ENCODE results near the gene COL6A1.
"Not testable (repeated sequence)": the region's sequence is repeated elsewhere in the genome, so short reads cannot be mapped to it uniquely, and the experiment has no call there.

Gene COL6A1

DNA sequence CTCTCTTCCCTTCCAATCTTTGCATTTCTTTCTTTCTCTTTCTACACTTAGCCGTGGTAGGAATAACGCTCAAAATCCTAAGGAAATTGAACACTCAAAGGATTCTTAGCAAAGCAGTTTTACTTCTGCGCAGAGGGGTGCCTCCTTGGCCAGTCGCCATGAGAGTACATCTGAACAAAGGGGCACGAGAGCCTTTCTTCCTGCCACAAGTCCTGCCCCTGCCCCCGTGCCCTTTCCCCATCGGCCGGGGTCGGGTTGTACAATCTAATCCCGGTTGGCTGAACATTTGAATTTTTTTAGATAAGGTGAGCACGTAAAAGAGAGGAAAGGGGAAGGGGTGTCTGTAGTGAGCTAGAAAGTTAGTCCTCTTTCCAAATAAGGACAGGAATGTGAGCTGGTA is 28.6 kb upstream of the COL6A1 start:
- peaks cover 27% of the 10 kb centered on the region for H3K9me3 ChIP-seq (ENCODE audit: insufficient read depth, low read length)
- no peak for DNase-seq (ENCODE audit: low read depth, low spot score)
- H3K4me3 ChIP-seq (ENCODE audit: insufficient read length, low read depth): no peak overlapping the region
- no peaks in the 10 kb centered on the region for H3K36me3 ChIP-seq (ENCODE audit: insufficient read depth, insufficient read length, low read length)
- TF ChIP-seq YY1 (IDR thresholded peaks at IDR 0.05; ENCODE audit: insufficient read depth, insufficient read length) (no peak), SUZ12 (IDR thresholded peaks at IDR 0.05; ENCODE audit: extremely low read depth, insufficient read depth, insufficient read length) (no peak), ZNF274 (IDR thresholded peaks at IDR 0.05; ENCODE audit: low read depth, low read length) (no peak)
- no peak overlapping the region for H3K9ac ChIP-seq (ENCODE audit: insufficient read length, low read depth)
- no peaks in the 10 kb centered on the region for H3K27me3 ChIP-seq (ENCODE audit: insufficient read depth, insufficient read length)
- H3K4me1 ChIP-seq (ENCODE audit: insufficient read depth, insufficient read length): peaks cover 24% of the 10 kb centered on the region

DNA sequence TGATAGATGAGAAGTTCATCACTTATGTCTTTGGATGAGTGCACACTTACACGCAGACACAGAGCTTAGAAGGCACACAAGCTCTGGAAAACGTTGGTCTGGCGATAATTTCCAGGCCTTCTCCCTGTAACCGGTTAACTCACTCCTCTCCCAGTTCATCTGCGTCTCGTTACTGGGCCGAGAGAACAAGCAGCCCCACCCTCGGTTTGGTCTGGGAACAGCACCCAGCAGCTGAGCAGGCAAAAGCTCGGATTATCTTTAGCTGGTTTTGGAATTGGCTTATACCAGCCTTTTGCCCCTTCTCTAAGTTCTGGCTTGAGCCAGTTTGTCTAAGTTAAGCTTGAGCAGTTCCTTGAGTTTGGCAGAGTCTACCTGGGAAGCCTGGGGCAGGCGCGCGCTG is 27.3 kb upstream of the COL6A1 start:
- Histone ChIP-seq H3K9ac (ENCODE audit: insufficient read length, low read depth) (no peak overlapping the region), H3K9me3 (ENCODE audit: insufficient read depth, low read length) (peaks cover 30% of the 10 kb centered on the region), H3K4me3 (ENCODE audit: insufficient read length, low read depth) (no peak overlapping the region), H3K36me3 (ENCODE audit: insufficient read depth, insufficient read length, low read length) (no peaks in the 10 kb centered on the region), H3K27me3 (ENCODE audit: insufficient read depth, insufficient read length) (no peaks in the 10 kb centered on the region), H3K4me1 (ENCODE audit: insufficient read depth, insufficient read length) (peaks cover 19% of the 10 kb centered on the region)
- no peak for DNase-seq (ENCODE audit: low read depth, low spot score)
- TF ChIP-seq SUZ12 (IDR thresholded peaks at IDR 0.05; ENCODE audit: extremely low read depth, insufficient read depth, insufficient read length) (no peak), YY1 (IDR thresholded peaks at IDR 0.05; ENCODE audit: insufficient read depth, insufficient read length) (no peak), ZNF274 (IDR thresholded peaks at IDR 0.05; ENCODE audit: low read depth, low read length) (no peak)

DNA sequence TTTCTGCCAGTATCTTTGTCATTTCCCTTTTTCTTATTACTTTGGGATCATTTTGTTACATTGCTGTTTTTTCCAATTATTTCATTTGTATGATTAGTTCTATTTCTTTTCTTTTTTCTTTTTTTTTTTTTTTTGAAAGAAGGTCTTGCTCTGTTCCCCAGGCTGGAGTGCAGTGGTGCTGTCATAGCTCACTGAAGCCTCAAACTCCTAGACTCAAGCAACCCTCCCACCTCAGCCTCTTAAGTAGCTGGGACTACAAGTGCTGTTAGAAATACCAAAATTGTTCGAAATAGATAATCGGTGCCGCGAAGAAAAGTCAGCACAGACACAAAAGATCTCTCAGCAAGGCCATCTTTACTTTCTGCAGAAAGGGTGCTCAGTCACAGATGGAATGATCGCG is 26.6 kb upstream of the COL6A1 start:
- no peaks in the 10 kb centered on the region for H3K27me3 ChIP-seq (ENCODE audit: insufficient read depth, insufficient read length)

DNA sequence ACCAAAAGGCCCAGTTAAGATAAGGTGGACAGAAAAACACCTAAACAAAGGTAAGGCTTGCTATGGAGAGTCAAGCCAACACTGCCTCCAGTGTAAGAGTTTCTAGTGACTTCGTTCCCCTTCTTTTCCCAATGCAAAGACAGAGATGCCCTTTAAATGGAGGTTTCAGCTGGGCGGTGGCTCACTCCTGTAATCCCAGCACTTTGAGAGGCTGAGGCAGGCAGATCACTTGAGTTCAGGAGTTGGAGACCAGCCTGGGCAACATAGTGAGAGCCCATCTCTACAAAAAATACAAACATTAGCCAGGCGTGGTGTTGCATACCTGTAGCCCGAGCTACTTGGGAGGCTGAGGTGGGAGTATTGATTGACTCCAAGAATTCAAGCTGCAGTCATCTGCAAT is 24.0 kb upstream of the COL6A1 start:
- Histone ChIP-seq H3K36me3 (ENCODE audit: insufficient read depth, insufficient read length, low read length) (no peaks in the 10 kb centered on the region), H3K27me3 (ENCODE audit: insufficient read depth, insufficient read length) (no peaks in the 10 kb centered on the region), H3K9ac (ENCODE audit: insufficient read length, low read depth) (no peak overlapping the region), H3K4me3 (ENCODE audit: insufficient read length, low read depth) (no peak overlapping the region), H3K9me3 (ENCODE audit: insufficient read depth, low read length) (peaks cover 63% of the 10 kb centered on the region), H3K4me1 (ENCODE audit: insufficient read depth, insufficient read length) (no peaks in the 10 kb centered on the region)
- TF ChIP-seq ZNF274 (IDR thresholded peaks at IDR 0.05; ENCODE audit: low read depth, low read length): no peak
- no peak for DNase-seq (ENCODE audit: low read depth, low spot score)

More for the DNA sequence above, 26.6 kb upstream of the COL6A1 start:
- no peaks in the 10 kb centered on the region for H3K36me3 ChIP-seq (ENCODE audit: insufficient read depth, insufficient read length, low read length)
- no peak overlapping the region for H3K4me3 ChIP-seq (ENCODE audit: insufficient read length, low read depth)
- H3K4me1 ChIP-seq (ENCODE audit: insufficient read depth, insufficient read length): peaks cover 16% of the 10 kb centered on the region
- DNase-seq (ENCODE audit: low read depth, low spot score): no peak
- no peak overlapping the region for H3K9ac ChIP-seq (ENCODE audit: insufficient read length, low read depth)
- peaks cover 37% of the 10 kb centered on the region for H3K9me3 ChIP-seq (ENCODE audit: insufficient read depth, low read length)
- TF ChIP-seq ZNF274 (IDR thresholded peaks at IDR 0.05; ENCODE audit: low read depth, low read length): no peak
- no peak for TF ChIP-seq SUZ12 (IDR thresholded peaks at IDR 0.05; ENCODE audit: extremely low read depth, insufficient read depth, insufficient read length)

DNA sequence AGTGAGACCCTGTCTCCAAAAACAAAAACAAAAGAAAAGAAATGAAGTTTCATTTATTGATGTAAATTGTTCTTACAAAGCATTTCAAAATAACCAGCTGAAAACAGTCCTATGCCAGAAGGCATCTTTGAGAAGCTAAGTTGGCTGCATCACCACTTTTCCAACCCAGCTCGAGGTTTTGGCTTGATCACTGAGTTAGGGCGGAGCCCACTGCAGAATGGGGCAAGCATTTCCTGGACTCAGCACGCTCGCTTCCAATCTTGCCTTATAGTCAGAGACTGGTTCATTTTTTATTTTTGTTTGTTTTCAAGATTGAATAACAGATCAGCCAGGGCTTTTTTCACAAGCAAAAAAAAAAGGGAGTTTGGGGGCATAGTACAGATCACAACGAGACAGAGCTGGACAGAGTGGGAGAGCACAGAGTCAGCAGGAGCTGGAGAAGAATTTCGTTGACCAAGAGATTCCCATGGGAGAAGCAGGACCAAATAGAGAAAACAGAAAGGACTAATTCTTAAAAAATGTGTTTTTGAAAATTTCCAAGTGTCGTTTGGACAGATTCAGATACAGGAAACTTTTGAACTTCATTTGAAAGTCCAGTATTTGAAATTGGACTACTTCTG is 23.5 kb upstream of the COL6A1 start:
- no peaks in the 10 kb centered on the region for H3K36me3 ChIP-seq (ENCODE audit: insufficient read depth, insufficient read length, low read length)
- peaks cover 68% of the 10 kb centered on the region for H3K9me3 ChIP-seq (ENCODE audit: insufficient read depth, low read length)
- H3K27me3 ChIP-seq (ENCODE audit: insufficient read depth, insufficient read length): no peaks in the 10 kb centered on the region
- TF ChIP-seq ZNF274 (IDR thresholded peaks at IDR 0.05; ENCODE audit: low read depth, low read length): no peak
- TF ChIP-seq YY1 (IDR thresholded peaks at IDR 0.05; ENCODE audit: insufficient read depth, insufficient read length): no peak
- no peak for TF ChIP-seq SUZ12 (IDR thresholded peaks at IDR 0.05; ENCODE audit: extremely low read depth, insufficient read depth, insufficient read length)
- H3K4me3 ChIP-seq (ENCODE audit: insufficient read length, low read depth): no peak overlapping the region
- no peak for DNase-seq (ENCODE audit: low read depth, low spot score)
- H3K4me1 ChIP-seq (ENCODE audit: insufficient read depth, insufficient read length): no peaks in the 10 kb centered on the region
- H3K9ac ChIP-seq (ENCODE audit: insufficient read length, low read depth): no peak overlapping the region

DNA sequence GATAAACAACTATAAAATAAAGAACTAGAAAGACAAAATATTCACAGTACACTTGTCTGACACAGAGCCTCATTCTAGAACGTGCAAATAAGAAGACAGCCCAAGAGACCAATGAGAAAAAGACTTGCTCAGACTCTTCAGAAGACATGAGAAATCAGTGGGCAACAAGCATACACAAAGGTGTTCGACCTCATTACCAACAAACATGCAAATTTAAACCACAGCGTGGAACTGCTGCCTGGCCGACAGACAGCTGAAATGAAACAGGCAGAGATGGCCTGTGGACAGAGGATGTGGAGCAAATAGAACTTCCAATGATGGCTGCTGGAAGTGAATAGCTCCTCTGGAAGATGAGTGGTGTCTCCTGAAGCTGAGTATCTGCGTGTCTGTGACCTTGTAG is 22.4 kb upstream of the COL6A1 start:
- H3K4me3 ChIP-seq (ENCODE audit: insufficient read length, low read depth): no peak overlapping the region
- H3K27me3 ChIP-seq (ENCODE audit: insufficient read depth, insufficient read length): no peaks in the 10 kb centered on the region

DNA sequence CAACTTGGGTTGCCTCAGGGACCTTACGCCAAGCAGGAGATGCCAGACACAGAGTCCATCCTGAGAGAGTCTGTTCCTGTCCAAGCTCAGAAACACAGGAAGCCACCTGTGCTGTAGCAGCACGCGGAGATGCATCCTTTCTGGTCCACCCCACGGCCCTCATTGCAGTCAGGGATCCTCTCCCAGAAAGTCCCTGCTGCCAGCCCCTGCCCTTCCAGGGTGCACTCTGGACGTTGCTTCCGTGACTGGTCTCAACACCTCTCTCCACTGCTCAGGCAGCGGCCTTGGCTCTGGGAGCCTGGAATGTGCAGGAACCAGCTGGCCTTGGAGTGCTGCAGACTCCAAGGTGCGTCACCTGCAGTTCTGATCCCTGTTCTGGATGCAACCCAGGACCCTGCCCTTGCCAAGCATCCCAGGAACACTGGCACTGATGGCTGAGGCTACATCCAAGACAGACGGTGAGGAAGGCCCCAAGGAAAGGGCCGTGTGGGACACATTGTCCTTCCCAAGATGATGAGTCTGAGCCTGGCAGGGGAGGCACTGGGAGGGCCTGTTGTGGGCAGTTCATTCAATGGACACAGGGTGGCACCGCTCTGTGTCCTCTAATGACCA is 21.7 kb upstream of the COL6A1 start:
- no peak for DNase-seq (ENCODE audit: low read depth, low spot score)

More for the DNA sequence above, 22.4 kb upstream of the COL6A1 start:
- TF ChIP-seq YY1 (IDR thresholded peaks at IDR 0.05; ENCODE audit: insufficient read depth, insufficient read length) (no peak), ZNF274 (IDR thresholded peaks at IDR 0.05; ENCODE audit: low read depth, low read length) (no peak), SUZ12 (IDR thresholded peaks at IDR 0.05; ENCODE audit: extremely low read depth, insufficient read depth, insufficient read length) (no peak)
- DNase-seq (ENCODE audit: low read depth, low spot score): no peak
- H3K9ac ChIP-seq (ENCODE audit: insufficient read length, low read depth): no peak overlapping the region
- peaks cover 79% of the 10 kb centered on the region for H3K9me3 ChIP-seq (ENCODE audit: insufficient read depth, low read length)
- H3K4me1 ChIP-seq (ENCODE audit: insufficient read depth, insufficient read length): no peaks in the 10 kb centered on the region
- H3K36me3 ChIP-seq (ENCODE audit: insufficient read depth, insufficient read length, low read length): no peaks in the 10 kb centered on the region

DNA sequence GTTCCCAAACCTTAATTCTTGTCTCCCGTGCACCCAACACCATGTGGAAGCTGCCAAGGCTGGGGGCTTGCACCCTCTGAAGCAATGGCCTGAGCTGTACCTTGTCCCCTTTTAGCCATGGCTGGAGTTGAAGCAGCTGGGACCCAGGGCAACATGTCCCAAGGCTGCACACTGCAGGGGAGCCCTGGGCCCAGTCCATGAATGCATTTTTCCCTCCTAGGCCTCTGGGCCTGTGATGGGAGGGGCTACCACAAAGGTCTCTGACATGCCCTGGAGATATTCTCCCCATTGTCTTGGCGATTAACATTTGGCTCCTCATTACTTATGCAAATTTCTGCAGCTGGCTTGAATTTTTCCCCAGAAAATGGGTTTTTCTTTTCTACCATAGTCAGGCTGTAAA is 20.2 kb upstream of the COL6A1 start:
- H3K9me3 ChIP-seq (ENCODE audit: insufficient read depth, low read length): peaks cover 85% of the 10 kb centered on the region
- not testable (repeated sequence) for H3K36me3 ChIP-seq (ENCODE audit: insufficient read depth, insufficient read length, low read length); H3K4me1 ChIP-seq (ENCODE audit: insufficient read depth, insufficient read length); H3K9ac ChIP-seq (ENCODE audit: insufficient read length, low read depth); DNase-seq (ENCODE audit: low read depth, low spot score); H3K4me3 ChIP-seq (ENCODE audit: insufficient read length, low read depth); H3K27me3 ChIP-seq (ENCODE audit: insufficient read depth, insufficient read length)

More for the DNA sequence above, 21.7 kb upstream of the COL6A1 start:
- Histone ChIP-seq H3K4me3 (ENCODE audit: insufficient read length, low read depth) (no peak overlapping the region), H3K4me1 (ENCODE audit: insufficient read depth, insufficient read length) (no peaks in the 10 kb centered on the region), H3K9ac (ENCODE audit: insufficient read length, low read depth) (no peak overlapping the region), H3K27me3 (ENCODE audit: insufficient read depth, insufficient read length) (no peaks in the 10 kb centered on the region), H3K9me3 (ENCODE audit: insufficient read depth, low read length) (peaks cover 85% of the 10 kb centered on the region), H3K36me3 (ENCODE audit: insufficient read depth, insufficient read length, low read length) (no peaks in the 10 kb centered on the region)
- no peak for TF ChIP-seq YY1 (IDR thresholded peaks at IDR 0.05; ENCODE audit: insufficient read depth, insufficient read length)
- TF ChIP-seq SUZ12 (IDR thresholded peaks at IDR 0.05; ENCODE audit: extremely low read depth, insufficient read depth, insufficient read length): no peak
- no peak for TF ChIP-seq ZNF274 (IDR thresholded peaks at IDR 0.05; ENCODE audit: low read depth, low read length)
